ENCODE measurements around the gene ATP2B3. TPM values are rescaled to one million over a fixed set of nuclear protein-coding genes. Genes with fewer than 3 reads are reported as not detected.

Gene ATP2B3
- total RNA-seq, 4 donors from 2014 or later, result not detected

DNA sequence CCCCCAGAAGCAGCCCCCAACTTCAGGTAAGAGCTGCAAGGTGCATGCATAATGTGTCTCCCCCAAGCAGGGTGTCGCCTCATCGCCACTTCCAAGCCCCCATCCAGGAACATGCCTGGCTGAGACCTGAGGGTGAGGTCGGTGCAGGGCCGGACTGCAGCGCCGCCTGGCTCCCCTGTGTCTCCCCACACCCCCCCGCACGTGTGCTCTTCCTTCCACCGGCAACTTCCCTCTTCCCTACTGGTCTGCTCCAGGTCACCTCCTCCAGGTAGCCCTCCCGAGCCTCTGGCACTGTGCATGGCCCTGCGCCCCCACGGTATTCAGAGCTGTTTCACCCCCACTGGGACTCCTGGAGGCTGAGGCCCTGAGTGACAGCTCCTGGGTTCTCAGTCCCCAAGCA lies 24.9 kb upstream of the ATP2B3 start:
- Histone ChIP-seq H3K27me3 (no peaks in the 10 kb centered on the region), H3K4me1 (peaks cover 0 to 4% of the 10 kb centered on the region in 2 donors), H3K9me3 (no peaks in the 10 kb centered on the region), H3K36me3 (no peaks in the 10 kb centered on the region), H3K27ac (no peak overlapping the region), H3K4me3 (replicated peaks in 1 of 3) (no peak overlapping the region)
- intact Hi-C loops (cut with DNase I), result no loop called here
- no peak for DNase-seq
- TF ChIP-seq CTCF (IDR thresholded peaks at IDR 0.05) (no peak), POLR2A (IDR thresholded peaks at IDR 0.05) (no peak)
- 81 to 88% methylated on average over 10 to 12 of the region's 12 CpGs for WGBS, 2 donors

GRCh38 chrX:153493085-153493484 lies 24.4 kb upstream of the ATP2B3 start:
- intact Hi-C loops (cut with DNase I), result no loop called here
- no peak overlapping the region for H3K27ac ChIP-seq
- H3K4me3 ChIP-seq (replicated peaks in 1 of 3), result no peak overlapping the region
- no peaks in the 10 kb centered on the region for H3K27me3 ChIP-seq
- TF ChIP-seq CTCF (IDR thresholded peaks at IDR 0.05) (no peak), POLR2A (IDR thresholded peaks at IDR 0.05) (no peak)
- WGBS, 2 donors, result 79 to 80% methylated on average over 9 to 11 of the region's 11 CpGs
- no peaks in the 10 kb centered on the region for H3K9me3 ChIP-seq
- DNase-seq, result peak in 1 of 2 donors; percentile 44
- no peaks in the 10 kb centered on the region for H3K36me3 ChIP-seq
- peaks cover 0 to 4% of the 10 kb centered on the region in 2 donors for H3K4me1 ChIP-seq

GRCh38 chrX:153494061-153494460 lies 23.4 kb upstream of the ATP2B3 start:
- no peak for TF ChIP-seq POLR2A (IDR thresholded peaks at IDR 0.05)
- TF ChIP-seq CTCF (IDR thresholded peaks at IDR 0.05), result no peak
- Histone ChIP-seq H3K9me3 (no peaks in the 10 kb centered on the region), H3K4me1 (peaks cover 0 to 4% of the 10 kb centered on the region in 2 donors), H3K36me3 (no peaks in the 10 kb centered on the region), H3K27me3 (no peaks in the 10 kb centered on the region), H3K4me3 (replicated peaks in 1 of 3) (no peak overlapping the region), H3K27ac (peak overlapping the region in 2 of 3 donors; percentile 38 to 45)
- 65 to 89% methylated on average over 4 to 6 of the region's 12 CpGs for WGBS, 2 donors
- intact Hi-C loops (cut with DNase I), result no loop called here
- DNase-seq, result no peak

DNA sequence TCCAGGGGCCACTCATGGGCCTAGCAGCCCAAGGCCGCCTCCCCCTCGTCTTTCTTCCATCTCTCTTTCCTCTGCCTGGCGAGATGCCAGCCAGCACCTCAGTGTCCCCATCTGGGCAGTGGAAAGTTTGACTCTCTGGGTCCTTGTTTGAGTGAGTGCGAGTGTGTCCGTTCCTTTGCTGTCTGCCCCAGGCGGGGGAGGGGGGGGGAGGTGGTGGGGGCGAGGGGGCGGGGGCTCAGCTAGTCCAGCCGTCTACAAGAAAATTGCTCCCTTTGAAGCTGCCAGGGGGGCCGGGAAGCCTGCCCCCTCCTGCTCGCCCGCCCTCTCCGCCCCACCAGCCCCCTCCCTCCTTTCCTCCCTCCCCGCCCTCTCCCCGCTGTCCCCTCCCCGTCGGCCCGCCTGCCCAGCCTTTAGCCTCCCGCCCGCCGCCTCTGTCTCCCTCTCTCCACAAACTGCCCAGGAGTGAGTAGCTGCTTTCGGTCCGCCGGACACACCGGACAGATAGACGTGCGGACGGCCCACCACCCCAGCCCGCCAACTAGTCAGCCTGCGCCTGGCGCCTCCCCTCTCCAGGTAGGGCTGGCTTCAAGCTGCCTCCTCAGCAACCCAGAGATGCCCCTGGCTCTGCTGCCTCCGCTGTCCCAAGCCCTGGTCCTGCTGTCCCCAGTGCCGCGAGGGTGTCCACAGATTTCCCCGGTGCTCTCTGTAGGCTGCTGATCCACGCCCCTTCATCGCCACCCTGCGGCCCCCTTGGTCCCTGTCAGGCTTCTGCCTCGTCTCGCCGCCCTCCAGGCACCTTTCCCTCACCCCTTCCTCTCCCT lies 22.7 kb upstream of the ATP2B3 start, which contains the start of gene BGN:
BGN (plus strand) TSS at position 440 of the 821 bp plus-strand sequence. CDS start 9,652 bp downstream, outside the sequence.
- Histone ChIP-seq H3K27ac (peak within 1 kb of the TSS in 2 of 3 donors; percentile 38 to 45), H3K9me3 (no peaks in the 10 kb centered on the region), H3K36me3 (no peaks in the 10 kb centered on the region), H3K4me3 (replicated peaks in 1 of 3) (peak within 1 kb of the TSS in 1 of 3 donors; percentile 15), H3K27me3 (no peaks in the 10 kb centered on the region), H3K4me1 (peaks cover 0 to 4% of the 10 kb centered on the region in 2 donors)
- peak; percentile 75 to 76 for DNase-seq
- intact Hi-C loops (cut with DNase I), result no loop called here
- WGBS, 2 donors, result 20 to 30% methylated on average over 6 to 12 of the region's 41 CpGs
- TF ChIP-seq POLR2A (IDR thresholded peaks at IDR 0.05) (no peak), CTCF (IDR thresholded peaks at IDR 0.05) (peak in 3 of 6 experiments; percentile 16 to 34 (median 25))

DNA sequence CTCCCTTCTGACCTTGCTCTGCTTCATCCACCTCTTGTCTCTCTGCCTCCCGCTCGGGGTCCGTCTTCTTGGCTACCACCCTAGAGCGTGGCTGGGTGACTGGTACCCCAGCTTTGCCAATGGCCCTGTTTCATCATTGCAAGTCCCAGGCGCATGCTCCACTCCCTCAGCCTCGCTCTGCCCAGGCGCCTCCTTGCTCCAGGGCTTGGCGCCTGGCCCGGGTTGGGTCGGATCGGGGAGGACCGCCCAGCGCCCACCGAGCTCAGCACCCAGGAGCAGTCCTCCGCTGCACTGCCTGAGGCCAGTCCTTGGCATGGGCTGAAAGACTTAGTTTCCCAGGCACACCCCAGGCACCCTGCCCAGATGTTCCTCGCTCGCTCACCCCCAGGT lies 22.1 kb upstream of the ATP2B3 start:
- WGBS, 2 donors, result 8 to 36% methylated on average over 4 to 15 of the region's 17 CpGs
- Histone ChIP-seq H3K9me3 (no peaks in the 10 kb centered on the region), H3K4me1 (peaks cover 0 to 4% of the 10 kb centered on the region in 2 donors), H3K27me3 (no peaks in the 10 kb centered on the region), H3K4me3 (replicated peaks in 1 of 3) (peak overlapping the region in 1 of 3 donors; percentile 15), H3K36me3 (no peaks in the 10 kb centered on the region), H3K27ac (peak overlapping the region in 2 of 3 donors; percentile 38 to 45)
- peak; percentile 28 to 31 for DNase-seq
- intact Hi-C loops (cut with DNase I), result no loop called here
- TF ChIP-seq POLR2A (IDR thresholded peaks at IDR 0.05), result no peak
- TF ChIP-seq CTCF (IDR thresholded peaks at IDR 0.05), result no peak
